Caco-2 (cell line): Measurements from ENCODE around the gene CR1L. TPM values are rescaled to one million over a fixed set of nuclear protein-coding genes. Genes with fewer than 3 reads are reported as not detected.
"Not testable (repeated sequence)": the region's sequence is repeated elsewhere in the genome, so short reads cannot be mapped to it uniquely, and the experiment has no call there.

Experiments
- BruUV-seq: library from RNA; stranded (reverse); fragments of 400-500 nt; replicated peaks from 2 replicates; lab custom pipeline; 2021; lab: Mats Ljungman, UMichigan
- CTCF ChIA-PET: fragments of 300-600 bp; sonication (Branson Sonifier 250); formaldehyde crosslinking; loops from one replicate; lab custom pipeline; 2022; ENCODE audit warnings: antibody characterized with exemption; lab: Charles Lee
- POLR2A ChIA-PET: fragments of 300-600 bp; sonication (Branson Sonifier 250); formaldehyde crosslinking; loops from one replicate; lab custom pipeline; 2022; ENCODE audit warnings: antibody characterized with exemption; lab: Charles Lee
- DNase-seq, 2 experiments: peaks; one replicate each; pipeline versions ENCODE4 v3.0.0 to v3.0.0-alpha.2; 2020 to 2022
- H3K27me3 ChIP-seq: replicated peaks from 2 replicates; pipeline ENCODE4 v1.6.0; 2011; ENCODE audit warnings: low read length; ENCODE audit not compliant: control insufficient read depth, insufficient read depth
- H3K36me3 ChIP-seq: 2 replicates; pipeline ENCODE4 v1.5.1; 2011; ENCODE audit warnings: low read length; ENCODE audit not compliant: control insufficient read depth, insufficient read depth
- H3K4me1 ChIP-seq: fragments of 250-450 bp; sonication (Bioruptor Pico); 2 replicates; pipeline ENCODE4 v1.5.1; 2020; ENCODE audit warnings: mild to moderate bottlenecking
- H3K4me3 ChIP-seq: 2 replicates; pipeline ENCODE4 v1.5.1; 2011; ENCODE audit warnings: low read depth, mild to moderate bottlenecking, control low read depth, low read length
- H3K9me3 ChIP-seq: fragments of 250-450 bp; sonication (Bioruptor Pico); 2 replicates; pipeline ENCODE4 v1.5.1; 2020; ENCODE audit warnings: mild to moderate bottlenecking, moderate library complexity
- H3K27ac Mint-ChIP-seq: one replicate; pipeline ENCODE4 v1.8.0; 2022; ENCODE audit warnings: mixed read lengths; ENCODE audit not compliant: unreplicated experiment
- H3K27me3 Mint-ChIP-seq: one replicate; pipeline ENCODE4 v1.8.0; 2022; ENCODE audit warnings: mixed read lengths; ENCODE audit not compliant: insufficient read depth, unreplicated experiment
- H3K36me3 Mint-ChIP-seq: one replicate; pipeline ENCODE4 v1.8.0; 2022; ENCODE audit warnings: mild to moderate bottlenecking, mixed read lengths; ENCODE audit not compliant: insufficient read depth, unreplicated experiment
- H3K4me1 Mint-ChIP-seq: one replicate; pipeline ENCODE4 v1.8.0; 2022; ENCODE audit warnings: low read depth, mixed read lengths; ENCODE audit not compliant: unreplicated experiment
- H3K4me3 Mint-ChIP-seq: one replicate; pipeline ENCODE4 v1.8.0; 2022; ENCODE audit warnings: mild to moderate bottlenecking, moderate library complexity, mixed read lengths; ENCODE audit not compliant: unreplicated experiment
- H3K9me3 Mint-ChIP-seq: one replicate; pipeline ENCODE4 v1.8.0; 2022; ENCODE audit warnings: mixed read lengths; ENCODE audit not compliant: unreplicated experiment
- intact Hi-C: fragments of 100-400 bp; cut with micrococcal nuclease; formaldehyde crosslinking; loops from one replicate; pipeline ENCODE4 v1.10.0; 2022; ENCODE audit not compliant: unreplicated experiment
- total RNA-seq: library from RNA; stranded (reverse); gene quantifications from 2 replicates; pipeline ENCODE4 v1.2.3, GENCODE V29; 2022
- TF ChIP-seq, protein P1 (sequence below), 2 experiments: fragments of 200-600 bp in 1 of 2; IDR thresholded peaks; 1 replicate in 1 of 2; 2 replicates in 1 of 2; pipeline versions ENCODE4 v1.5.1 to v1.8.0; 2011 to 2022; ENCODE audit warnings: antibody characterized with exemption in 1 of 2, control low read depth in 1 of 2, inconsistent platforms in 1 of 2, low read depth in 1 of 2, low read length in 1 of 2, mild to moderate bottlenecking in 1 of 2, moderate library complexity in 1 of 2; ENCODE audit not compliant: insufficient read depth in 1 of 2, severe bottlenecking in 1 of 2, unreplicated experiment in 1 of 2

The CR1L gene
- total RNA-seq, 1 experiment from 2014 or later = not detected

DNA sequence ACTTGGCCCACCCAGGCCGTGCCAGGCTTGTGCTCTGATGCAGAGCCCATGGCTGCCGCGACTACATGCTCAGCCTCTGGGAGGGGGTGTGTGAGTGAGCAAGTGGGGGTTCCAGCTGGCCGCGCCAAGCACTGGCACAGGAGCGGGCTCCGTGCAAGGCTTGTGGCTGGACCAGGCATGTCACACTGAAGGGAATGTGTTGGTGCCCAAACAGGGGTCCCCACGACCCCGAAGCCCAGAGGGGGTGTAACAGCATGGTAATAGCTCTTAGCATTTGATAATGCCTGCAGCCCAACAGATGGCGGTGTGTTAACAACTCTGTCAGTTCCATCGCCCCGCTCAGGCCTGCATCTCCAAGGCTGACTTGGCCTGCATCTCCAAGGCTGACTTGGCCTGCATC lies 68.6 kb downstream of the CR1L start:
- intact Hi-C loops = no loop called here
- BruUV-seq = no TSS peak

GRCh38 chr1:207719234-207719633 lies 74.3 kb downstream of the CR1L start:
- CTCF ChIA-PET = no interaction called here

More for the DNA sequence above, 68.6 kb downstream of the CR1L start:
- no peaks in the 10 kb centered on the region for H3K4me1 Mint-ChIP-seq
- H3K9me3 Mint-ChIP-seq = peaks cover 13% of the 10 kb centered on the region
- no peak overlapping the region for H3K4me3 Mint-ChIP-seq
- POLR2A ChIA-PET = no interaction called here
- no peaks in the 10 kb centered on the region for H3K4me1 ChIP-seq
- TF ChIP-seq, protein P1, sequence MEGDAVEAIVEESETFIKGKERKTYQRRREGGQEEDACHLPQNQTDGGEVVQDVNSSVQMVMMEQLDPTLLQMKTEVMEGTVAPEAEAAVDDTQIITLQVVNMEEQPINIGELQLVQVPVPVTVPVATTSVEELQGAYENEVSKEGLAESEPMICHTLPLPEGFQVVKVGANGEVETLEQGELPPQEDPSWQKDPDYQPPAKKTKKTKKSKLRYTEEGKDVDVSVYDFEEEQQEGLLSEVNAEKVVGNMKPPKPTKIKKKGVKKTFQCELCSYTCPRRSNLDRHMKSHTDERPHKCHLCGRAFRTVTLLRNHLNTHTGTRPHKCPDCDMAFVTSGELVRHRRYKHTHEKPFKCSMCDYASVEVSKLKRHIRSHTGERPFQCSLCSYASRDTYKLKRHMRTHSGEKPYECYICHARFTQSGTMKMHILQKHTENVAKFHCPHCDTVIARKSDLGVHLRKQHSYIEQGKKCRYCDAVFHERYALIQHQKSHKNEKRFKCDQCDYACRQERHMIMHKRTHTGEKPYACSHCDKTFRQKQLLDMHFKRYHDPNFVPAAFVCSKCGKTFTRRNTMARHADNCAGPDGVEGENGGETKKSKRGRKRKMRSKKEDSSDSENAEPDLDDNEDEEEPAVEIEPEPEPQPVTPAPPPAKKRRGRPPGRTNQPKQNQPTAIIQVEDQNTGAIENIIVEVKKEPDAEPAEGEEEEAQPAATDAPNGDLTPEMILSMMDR (IDR thresholded peaks at IDR 0.05; ENCODE audit: insufficient read depth in 1 of 2, low read depth in 1 of 2, low read length in 1 of 2, severe bottlenecking in 1 of 2, unreplicated experiment in 1 of 2) = no peak
- H3K36me3 Mint-ChIP-seq = no peaks in the 10 kb centered on the region
- H3K36me3 ChIP-seq = no peaks in the 10 kb centered on the region
- peaks cover 4% of the 10 kb centered on the region for H3K9me3 ChIP-seq
- CTCF ChIA-PET = interaction anchor here (0.6 kb wide), 1 partner anchor 76 kb away, joined by 5 read pairs; no protein-coding TSS in a partner anchor
- no peak overlapping the region for H3K4me3 ChIP-seq
- DNase-seq = no peak
- no peaks in the 10 kb centered on the region for H3K27me3 ChIP-seq
- H3K27me3 Mint-ChIP-seq = no peaks in the 10 kb centered on the region
- no peak overlapping the region for H3K27ac Mint-ChIP-seq

DNA sequence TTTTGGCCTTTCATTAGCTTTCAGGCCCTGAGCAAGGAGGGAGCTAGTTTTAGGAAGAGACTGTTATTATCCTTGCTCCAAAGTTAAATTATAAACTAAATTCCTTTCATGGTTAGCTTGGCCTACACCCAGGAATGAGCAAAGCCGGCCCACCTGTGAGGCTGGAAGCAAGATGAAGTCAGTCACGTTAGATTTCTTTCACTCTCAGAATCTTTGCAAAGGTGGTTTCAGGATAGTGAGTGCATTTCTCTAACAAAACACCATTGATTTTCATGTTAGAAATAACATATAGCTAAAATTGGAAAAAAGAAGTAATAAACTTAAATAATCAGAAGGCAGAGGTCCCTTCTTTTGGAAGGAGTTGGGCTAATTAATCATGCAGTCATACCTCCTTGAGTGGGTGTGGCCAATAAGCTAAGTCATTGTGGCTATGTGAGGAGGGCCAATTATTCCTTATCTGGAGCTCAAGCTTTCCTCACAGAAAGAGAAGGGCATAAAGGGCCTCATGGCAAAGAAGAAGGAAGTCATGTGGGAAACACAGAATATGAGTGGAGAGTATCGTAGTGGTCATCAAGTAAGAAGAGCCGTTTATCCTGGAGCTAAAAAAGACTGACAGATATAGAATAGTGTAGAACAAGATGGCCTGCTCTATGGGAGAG lies 83.4 kb downstream of the CR1L start:
- CTCF ChIA-PET, POLR2A ChIA-PET, H3K27ac Mint-ChIP-seq, H3K27me3 Mint-ChIP-seq, intact Hi-C loops, H3K4me1 ChIP-seq, DNase-seq, H3K27me3 ChIP-seq, H3K4me3 ChIP-seq, H3K4me3 Mint-ChIP-seq, H3K9me3 ChIP-seq, BruUV-seq, H3K36me3 Mint-ChIP-seq, H3K36me3 ChIP-seq, H3K4me1 Mint-ChIP-seq: not testable (repeated sequence)
- peaks cover 18% of the 10 kb centered on the region for H3K9me3 Mint-ChIP-seq

More at GRCh38 chr1:207719234-207719633, 74.3 kb downstream of the CR1L start:
- H3K36me3 Mint-ChIP-seq = no peaks in the 10 kb centered on the region
- no peaks in the 10 kb centered on the region for H3K36me3 ChIP-seq
- intact Hi-C loops = no loop called here
- TF ChIP-seq, protein P1 (IDR thresholded peaks at IDR 0.05; ENCODE audit: insufficient read depth in 1 of 2, low read depth in 1 of 2, low read length in 1 of 2, severe bottlenecking in 1 of 2, unreplicated experiment in 1 of 2) = no peak
- H3K4me3 Mint-ChIP-seq = no peak overlapping the region
- H3K27ac Mint-ChIP-seq = no peak overlapping the region
- POLR2A ChIA-PET = no interaction called here
- no peaks in the 10 kb centered on the region for H3K27me3 Mint-ChIP-seq
- no peak overlapping the region for H3K4me3 ChIP-seq
- H3K9me3 ChIP-seq = no peaks in the 10 kb centered on the region; the same call in none of the 2 replicates
- no peaks in the 10 kb centered on the region for H3K27me3 ChIP-seq
- H3K4me1 ChIP-seq = peaks cover 5% of the 10 kb centered on the region
- peaks cover 6% of the 10 kb centered on the region for H3K9me3 Mint-ChIP-seq
- DNase-seq = no peak
- peaks cover 9% of the 10 kb centered on the region for H3K4me1 Mint-ChIP-seq
- no TSS peak for BruUV-seq

DNA sequence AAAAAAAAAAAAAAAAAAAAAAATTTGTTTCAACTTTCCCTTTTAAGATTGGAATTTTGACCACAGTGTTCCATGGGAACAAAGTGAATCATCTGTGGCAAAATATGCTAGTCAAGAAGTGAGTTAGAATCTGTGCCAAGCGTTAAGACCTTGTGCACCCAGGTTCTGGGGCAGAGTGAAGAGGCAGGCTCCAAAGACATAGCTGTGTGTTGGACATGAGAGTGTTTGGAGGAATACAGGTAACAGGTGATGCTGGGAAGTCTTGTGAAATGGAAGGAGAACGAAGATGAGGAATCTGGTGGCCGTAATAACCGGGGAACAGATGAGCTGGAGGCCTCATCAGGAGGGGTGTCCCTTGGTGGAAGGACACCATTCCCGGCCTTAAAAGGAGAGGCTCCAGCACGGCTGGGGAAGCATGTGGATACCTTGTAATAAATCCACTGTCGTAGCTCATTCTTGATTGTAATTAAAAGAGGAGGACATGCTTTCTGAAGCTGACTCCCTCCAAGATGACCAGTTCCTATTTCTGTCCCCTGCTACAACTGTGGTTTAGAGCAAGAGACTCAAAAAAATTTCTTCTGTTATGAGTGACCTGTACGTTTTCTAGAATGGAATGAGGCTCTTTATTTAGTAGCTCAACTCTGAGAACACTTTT lies 92.7 kb downstream of the CR1L start:
- H3K36me3 ChIP-seq, H3K27me3 ChIP-seq, BruUV-seq, CTCF ChIA-PET, H3K9me3 ChIP-seq, DNase-seq, H3K4me3 Mint-ChIP-seq, H3K27me3 Mint-ChIP-seq, intact Hi-C loops, H3K4me3 ChIP-seq, H3K9me3 Mint-ChIP-seq, POLR2A ChIA-PET, H3K36me3 Mint-ChIP-seq, H3K4me1 ChIP-seq: not testable (repeated sequence)
- peak overlapping the region; percentile 9 for H3K27ac Mint-ChIP-seq
- H3K4me1 Mint-ChIP-seq = peaks cover 17% of the 10 kb centered on the region

GRCh38 chr1:207738158-207738659 lies 93.3 kb downstream of the CR1L start:
- H3K4me1 ChIP-seq, H3K27me3 Mint-ChIP-seq, H3K4me3 ChIP-seq, H3K9me3 Mint-ChIP-seq, BruUV-seq, POLR2A ChIA-PET, H3K4me3 Mint-ChIP-seq, H3K36me3 Mint-ChIP-seq, DNase-seq, H3K9me3 ChIP-seq, intact Hi-C loops, H3K27me3 ChIP-seq, H3K36me3 ChIP-seq: not testable (repeated sequence)
- Mint-ChIP-seq H3K4me1 (peaks cover 17% of the 10 kb centered on the region), H3K27ac (peak overlapping the region; percentile 9)
- CTCF ChIA-PET = interaction anchor here (0.6 kb wide), 1 partner anchor 20 kb away, joined by 3 read pairs; no protein-coding TSS in a partner anchor
